GM23338 (cell line): Measurements from ENCODE around the gene NYAP2.
A peak's percentile ranks its signal among the peaks of the same experiment; 100 is the strongest.

Experiments
- EZH2 ChIP-seq: fragments of 200-600 bp; sonication (generic); IDR thresholded peaks from one replicate; pipeline ENCODE4 v1.8.0; 2017; ENCODE audit warnings: antibody characterized with exemption, mild to moderate bottlenecking, low read depth; ENCODE audit not compliant: unreplicated experiment
- JUNB ChIP-seq: IDR thresholded peaks from one replicate; pipeline ENCODE4 v1.6.1; 2016; ENCODE audit warnings: antibody characterized with exemption; ENCODE audit not compliant: unreplicated experiment
- POLR2AphosphoS5 ChIP-seq: IDR thresholded peaks from 2 replicates; pipeline ENCODE4 v1.6.1; 2016; ENCODE audit warnings: antibody characterized with exemption, low read depth
- TF ChIP-seq, protein P1 (sequence below), 2 experiments: fragments of 200-600 bp in 1 of 2; sonication (generic) in 1 of 2; conservative IDR thresholded peaks; 2 replicates each; pipeline versions ENCODE4 v1.5.1 to v1.6.1; 2016 to 2017; ENCODE audit warnings: antibody characterized with exemption in 2 of 2, low read depth in 2 of 2, mild to moderate bottlenecking in 2 of 2, moderate library complexity in 1 of 2

DNA sequence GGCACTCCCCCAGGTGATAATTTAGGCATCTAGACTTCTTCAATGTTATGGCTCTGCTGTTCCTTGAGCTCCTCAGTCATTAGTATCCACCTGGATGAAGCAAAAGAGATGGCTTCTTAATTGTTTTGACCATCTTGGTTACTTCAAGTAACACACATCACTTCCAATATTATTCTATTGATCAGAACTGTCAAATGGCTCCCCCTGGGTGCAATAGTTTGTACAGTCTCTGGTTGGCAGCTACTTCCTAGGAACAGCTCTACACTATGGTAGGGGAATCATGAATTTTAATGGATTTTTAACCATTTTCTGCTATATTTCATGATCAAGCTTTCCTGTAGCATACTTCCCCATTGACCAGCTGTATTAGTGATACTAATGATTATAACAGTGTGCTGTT lies 157.0 kb downstream of the NYAP2 start:
- TF ChIP-seq, protein P1, sequence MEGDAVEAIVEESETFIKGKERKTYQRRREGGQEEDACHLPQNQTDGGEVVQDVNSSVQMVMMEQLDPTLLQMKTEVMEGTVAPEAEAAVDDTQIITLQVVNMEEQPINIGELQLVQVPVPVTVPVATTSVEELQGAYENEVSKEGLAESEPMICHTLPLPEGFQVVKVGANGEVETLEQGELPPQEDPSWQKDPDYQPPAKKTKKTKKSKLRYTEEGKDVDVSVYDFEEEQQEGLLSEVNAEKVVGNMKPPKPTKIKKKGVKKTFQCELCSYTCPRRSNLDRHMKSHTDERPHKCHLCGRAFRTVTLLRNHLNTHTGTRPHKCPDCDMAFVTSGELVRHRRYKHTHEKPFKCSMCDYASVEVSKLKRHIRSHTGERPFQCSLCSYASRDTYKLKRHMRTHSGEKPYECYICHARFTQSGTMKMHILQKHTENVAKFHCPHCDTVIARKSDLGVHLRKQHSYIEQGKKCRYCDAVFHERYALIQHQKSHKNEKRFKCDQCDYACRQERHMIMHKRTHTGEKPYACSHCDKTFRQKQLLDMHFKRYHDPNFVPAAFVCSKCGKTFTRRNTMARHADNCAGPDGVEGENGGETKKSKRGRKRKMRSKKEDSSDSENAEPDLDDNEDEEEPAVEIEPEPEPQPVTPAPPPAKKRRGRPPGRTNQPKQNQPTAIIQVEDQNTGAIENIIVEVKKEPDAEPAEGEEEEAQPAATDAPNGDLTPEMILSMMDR (conservative IDR thresholded peaks at IDR 0.05; ENCODE audit: low read depth in 2 of 2): peak; percentile 35 to 45; a peak in 3 of 4 replicates
- no peak for TF ChIP-seq POLR2AphosphoS5
- no peak for TF ChIP-seq JUNB
- TF ChIP-seq EZH2: no peak
